22Rv1 (cell line): Measurements from ENCODE around the gene NR4A3.

ENCODE experiments used
- CTCF ChIP-seq: fragments of 450-650 bp; IDR thresholded peaks from 2 replicates; pipeline ENCODE4 v1.5.1; 2017; ENCODE audit warnings: mild to moderate bottlenecking
- ZFX ChIP-seq: fragments of 450-650 bp; IDR thresholded peaks from 2 replicates; pipeline ENCODE4 v1.6.1; 2017; ENCODE audit warnings: antibody characterized with exemption, borderline replicate concordance

- TF ChIP-seq CTCF (no peak), ZFX (no peak)
These were observed 13.7 kb upstream of the NR4A3 start for GRCh38 chr9:99807956-99808355.
